Breast epithelium (tissue), 3 donors: Measurements from ENCODE around the gene TRPM3.

ENCODE experiments used
- CTCF ChIP-seq, 3 donors: fragments of 450-650 bp; IDR thresholded peaks; one replicate each; pipeline ENCODE4 v1.5.1; 2016 to 2017; ENCODE audit warnings: antibody characterized with exemption in 3 of 3, mild to moderate bottlenecking in 3 of 3, moderate library complexity in 3 of 3
- POLR2A ChIP-seq: fragments of 450-650 bp; IDR thresholded peaks from one replicate; pipeline ENCODE4 v1.6.1; 2016; ENCODE audit warnings: antibody characterized with exemption, mild to moderate bottlenecking, moderate library complexity
- POLR2AphosphoS5 ChIP-seq, 3 donors: sonication (generic); formaldehyde crosslinking; IDR thresholded peaks; one replicate each; pipeline ENCODE4 v1.6.1; 2017; ENCODE audit warnings: antibody characterized with exemption in 3 of 3

DNA sequence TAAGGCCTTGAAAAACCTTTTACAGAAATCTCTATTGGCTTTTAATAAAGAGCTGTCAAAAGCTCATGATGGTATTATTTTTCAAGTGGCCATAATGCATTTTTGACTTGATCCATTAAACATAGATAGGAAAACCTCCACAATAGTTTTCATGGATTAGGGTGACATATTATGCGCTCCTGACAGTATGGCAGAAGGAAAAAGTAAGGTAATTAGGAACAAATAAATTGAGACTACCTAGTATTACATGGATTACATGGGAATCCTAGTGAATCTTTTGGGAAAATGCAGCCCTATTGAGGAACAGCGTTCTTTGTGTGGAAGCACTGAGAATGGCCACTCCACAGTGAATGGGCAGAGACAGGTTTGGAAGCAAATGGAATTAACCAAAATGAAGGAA is 171.2 kb downstream of the TRPM3 start:
- TF ChIP-seq CTCF (IDR thresholded peaks at IDR 0.05), result no peak
- TF ChIP-seq POLR2A, result no peak
- no peak for TF ChIP-seq POLR2AphosphoS5 (IDR thresholded peaks at IDR 0.05)
